ENCODE measurements around the gene SELENOT.

- TF ChIP-seq, protein P1, sequence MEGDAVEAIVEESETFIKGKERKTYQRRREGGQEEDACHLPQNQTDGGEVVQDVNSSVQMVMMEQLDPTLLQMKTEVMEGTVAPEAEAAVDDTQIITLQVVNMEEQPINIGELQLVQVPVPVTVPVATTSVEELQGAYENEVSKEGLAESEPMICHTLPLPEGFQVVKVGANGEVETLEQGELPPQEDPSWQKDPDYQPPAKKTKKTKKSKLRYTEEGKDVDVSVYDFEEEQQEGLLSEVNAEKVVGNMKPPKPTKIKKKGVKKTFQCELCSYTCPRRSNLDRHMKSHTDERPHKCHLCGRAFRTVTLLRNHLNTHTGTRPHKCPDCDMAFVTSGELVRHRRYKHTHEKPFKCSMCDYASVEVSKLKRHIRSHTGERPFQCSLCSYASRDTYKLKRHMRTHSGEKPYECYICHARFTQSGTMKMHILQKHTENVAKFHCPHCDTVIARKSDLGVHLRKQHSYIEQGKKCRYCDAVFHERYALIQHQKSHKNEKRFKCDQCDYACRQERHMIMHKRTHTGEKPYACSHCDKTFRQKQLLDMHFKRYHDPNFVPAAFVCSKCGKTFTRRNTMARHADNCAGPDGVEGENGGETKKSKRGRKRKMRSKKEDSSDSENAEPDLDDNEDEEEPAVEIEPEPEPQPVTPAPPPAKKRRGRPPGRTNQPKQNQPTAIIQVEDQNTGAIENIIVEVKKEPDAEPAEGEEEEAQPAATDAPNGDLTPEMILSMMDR (conservative IDR thresholded peaks at IDR 0.05 in 1 of 2, IDR thresholded peaks at IDR 0.05 in 1 of 2; ENCODE audit: low read depth in 1 of 2, low read length in 2 of 2), result no peak
- TF ChIP-seq EZH2 (IDR thresholded peaks at IDR 0.05; ENCODE audit: low read length, missing control alignments), result no peak
Measured at GRCh38 chr3:150605998-150606641, 3.0 kb downstream of the SELENOT start.
